Measurements from ENCODE around the gene ANO8.

Gene ANO8

DNA sequence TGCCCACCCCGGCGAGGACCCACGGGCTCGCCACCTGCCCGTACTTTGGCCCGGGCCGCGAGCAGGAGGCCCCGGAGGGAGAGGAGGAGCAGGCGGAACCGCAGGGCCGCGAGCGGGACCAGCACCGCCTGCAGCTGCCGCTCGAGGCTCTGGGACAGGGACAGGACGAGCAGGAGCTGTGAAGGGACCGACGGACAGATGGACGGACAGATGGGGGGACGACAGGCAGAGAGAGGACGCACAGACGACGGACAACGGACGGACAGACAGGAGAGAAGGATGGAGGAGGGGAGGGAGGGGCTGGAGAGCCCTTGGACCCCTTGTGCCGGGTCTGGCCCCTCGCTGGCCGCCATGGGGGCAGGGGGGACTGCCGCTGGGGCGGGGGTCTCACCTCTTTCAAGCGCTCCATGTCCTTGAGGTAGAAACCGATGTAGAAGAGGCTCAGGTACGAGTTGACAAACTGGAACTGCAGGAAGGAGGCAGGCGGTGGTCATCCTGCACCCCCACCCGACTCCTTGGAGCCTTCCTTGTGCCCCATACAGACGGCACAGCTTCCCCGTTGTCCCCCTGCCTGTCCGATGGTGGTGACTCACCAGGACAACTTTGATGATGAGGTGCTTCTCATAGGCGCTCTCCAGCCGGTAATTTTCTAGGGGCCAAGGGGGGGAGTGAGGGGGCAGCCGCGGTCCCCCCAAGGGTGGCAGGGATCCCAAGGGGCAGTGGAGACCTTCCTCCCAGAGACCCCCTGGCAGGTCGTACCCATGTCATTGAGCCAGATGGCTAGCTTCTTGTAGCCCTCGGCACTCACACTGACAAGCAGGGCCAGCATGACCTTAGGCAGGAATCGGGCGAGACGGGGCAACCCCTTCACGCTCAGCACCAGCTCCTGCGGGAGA, 5.0 kb downstream of the ANO8 start:
- no peak overlapping the region for H3K4me3 ChIP-seq (ENCODE audit: low read depth, low read length)
- no peak for DNase-seq (ENCODE audit: low read depth, low spot score)
- in situ Hi-C loops (cut with HindIII; ENCODE audit: low sequenced_read_pairs), result no loop called here
- TF ChIP-seq, protein P1, sequence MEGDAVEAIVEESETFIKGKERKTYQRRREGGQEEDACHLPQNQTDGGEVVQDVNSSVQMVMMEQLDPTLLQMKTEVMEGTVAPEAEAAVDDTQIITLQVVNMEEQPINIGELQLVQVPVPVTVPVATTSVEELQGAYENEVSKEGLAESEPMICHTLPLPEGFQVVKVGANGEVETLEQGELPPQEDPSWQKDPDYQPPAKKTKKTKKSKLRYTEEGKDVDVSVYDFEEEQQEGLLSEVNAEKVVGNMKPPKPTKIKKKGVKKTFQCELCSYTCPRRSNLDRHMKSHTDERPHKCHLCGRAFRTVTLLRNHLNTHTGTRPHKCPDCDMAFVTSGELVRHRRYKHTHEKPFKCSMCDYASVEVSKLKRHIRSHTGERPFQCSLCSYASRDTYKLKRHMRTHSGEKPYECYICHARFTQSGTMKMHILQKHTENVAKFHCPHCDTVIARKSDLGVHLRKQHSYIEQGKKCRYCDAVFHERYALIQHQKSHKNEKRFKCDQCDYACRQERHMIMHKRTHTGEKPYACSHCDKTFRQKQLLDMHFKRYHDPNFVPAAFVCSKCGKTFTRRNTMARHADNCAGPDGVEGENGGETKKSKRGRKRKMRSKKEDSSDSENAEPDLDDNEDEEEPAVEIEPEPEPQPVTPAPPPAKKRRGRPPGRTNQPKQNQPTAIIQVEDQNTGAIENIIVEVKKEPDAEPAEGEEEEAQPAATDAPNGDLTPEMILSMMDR (IDR thresholded peaks at IDR 0.05; ENCODE audit: low read depth, low read length), result no peak

DNA sequence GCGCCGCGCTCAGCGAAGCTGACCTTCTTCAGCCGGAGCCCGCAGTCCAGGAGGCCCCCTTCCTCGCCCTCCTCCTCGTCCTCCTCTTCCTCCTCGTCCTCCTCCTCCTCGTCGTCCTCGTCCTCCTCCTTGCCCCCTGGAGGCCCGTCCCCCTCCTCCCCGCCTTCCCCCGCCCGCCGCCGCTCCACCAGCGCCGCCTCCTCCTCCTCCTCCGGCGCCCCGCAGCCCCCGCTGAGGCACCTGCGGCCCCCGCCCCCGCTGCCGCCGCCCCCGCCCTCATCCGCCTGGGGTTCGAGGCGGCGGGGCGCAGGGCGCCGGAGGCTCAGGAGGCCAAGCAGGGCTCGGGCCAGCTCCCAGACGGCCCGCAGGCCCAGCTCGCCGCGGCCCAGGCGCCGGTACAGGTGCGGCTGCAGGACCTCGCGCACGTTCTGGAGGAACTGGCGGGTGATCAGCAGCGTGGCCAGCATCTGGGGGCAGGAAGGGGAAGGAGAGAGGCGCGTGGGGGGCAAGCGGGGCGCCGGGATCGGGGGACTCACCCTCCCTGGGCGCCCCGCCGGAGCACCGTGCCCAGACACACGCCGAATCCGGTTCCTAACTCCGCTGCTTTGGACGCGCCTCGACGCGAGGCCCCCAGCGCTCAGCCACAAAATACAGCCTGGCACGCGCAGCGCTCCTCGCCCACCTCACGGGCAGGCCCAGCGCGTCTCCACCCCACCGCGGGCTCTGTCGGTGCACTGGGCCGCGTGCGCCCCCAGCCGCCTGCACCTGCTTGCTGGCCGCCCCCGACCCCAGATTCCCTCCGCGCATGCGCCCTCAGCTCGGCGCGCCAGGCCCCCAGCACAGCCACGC, 5.9 kb downstream of the ANO8 start:
- H3K4me3 ChIP-seq (ENCODE audit: low read depth, low read length), result no peak overlapping the region
- in situ Hi-C loops (cut with HindIII; ENCODE audit: low sequenced_read_pairs), result no loop called here
- TF ChIP-seq, protein P1 (IDR thresholded peaks at IDR 0.05; ENCODE audit: low read depth, low read length), result no peak
- DNase-seq (ENCODE audit: low read depth, low spot score), result no peak

DNA sequence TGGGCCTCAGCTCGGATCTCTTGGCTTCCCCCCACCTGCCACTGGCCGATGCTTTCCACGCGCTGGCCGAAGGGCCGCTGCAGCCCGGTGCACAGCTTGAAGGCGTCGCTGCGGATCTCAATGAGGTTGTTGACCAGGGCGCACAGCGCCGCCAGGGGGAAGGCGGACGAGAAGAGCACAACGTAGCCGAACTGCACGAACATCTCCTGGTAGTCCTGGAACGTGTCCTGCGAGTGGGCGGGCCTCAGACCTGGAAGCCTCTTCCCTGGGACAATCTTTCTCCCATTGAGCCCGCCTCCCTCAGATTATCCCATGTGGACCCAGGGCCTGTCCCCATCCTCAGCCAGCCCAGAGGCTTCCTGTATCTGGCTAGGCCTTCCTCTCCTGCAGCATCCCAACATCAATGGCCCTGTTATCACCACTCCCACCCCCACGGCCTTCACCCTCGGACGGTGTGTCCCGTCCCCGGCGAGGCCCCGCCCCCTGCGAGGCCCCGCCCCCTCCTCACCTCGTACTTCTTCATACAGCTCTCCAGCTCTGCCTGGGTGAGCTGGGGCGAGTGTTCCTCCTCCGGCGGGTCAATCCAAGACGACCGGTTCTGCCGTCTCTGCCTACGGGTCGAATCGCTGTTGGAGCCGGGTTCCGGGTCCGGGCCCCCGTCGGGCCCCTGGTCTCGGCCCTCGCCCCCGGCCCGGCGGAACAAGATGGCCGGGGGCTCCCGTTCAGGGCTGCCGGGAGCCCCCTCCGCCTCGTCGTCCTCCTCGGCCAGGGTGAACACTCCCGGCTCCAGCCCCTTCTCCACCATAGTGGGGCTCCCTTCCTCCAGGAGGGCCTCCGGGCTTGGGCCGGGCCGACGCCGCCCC, 6.8 kb downstream of the ANO8 start:
- in situ Hi-C loops (cut with HindIII; ENCODE audit: low sequenced_read_pairs), result no loop called here
- no peak overlapping the region for H3K4me3 ChIP-seq (ENCODE audit: low read depth, low read length)
- no peak for DNase-seq (ENCODE audit: low read depth, low spot score)
- TF ChIP-seq, protein P1 (IDR thresholded peaks at IDR 0.05; ENCODE audit: low read depth, low read length), result peak; percentile 11

DNA sequence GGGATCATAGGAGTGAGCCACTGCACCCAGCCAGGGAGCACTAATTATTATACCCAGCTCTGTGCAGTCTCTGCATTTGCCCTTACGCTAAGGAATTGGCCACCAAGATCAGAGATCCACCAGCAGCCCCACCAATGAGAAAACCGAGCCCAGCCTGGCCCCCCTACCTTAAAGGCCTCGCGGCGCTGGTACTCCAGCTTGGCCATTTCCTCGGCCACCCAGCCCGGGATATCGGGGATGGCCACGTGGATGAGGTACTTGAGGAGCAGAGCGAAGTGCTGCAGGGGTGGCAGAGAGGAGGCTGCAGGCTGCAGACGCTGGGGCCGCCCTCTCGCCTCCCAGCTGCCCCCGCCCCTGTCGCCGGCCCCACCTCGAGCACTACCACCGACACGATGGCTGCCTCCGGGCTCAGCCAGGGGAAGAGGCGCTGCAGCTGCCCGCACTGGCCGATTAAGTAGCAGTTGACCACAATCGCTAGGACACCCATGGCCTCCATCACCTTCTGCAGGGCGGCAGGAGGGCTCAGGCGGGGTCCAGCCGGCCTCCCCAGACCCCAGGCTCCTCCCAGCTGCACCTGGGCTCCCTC, 7.5 kb downstream of the ANO8 start:
- in situ Hi-C loops (cut with HindIII; ENCODE audit: low sequenced_read_pairs), result no loop called here

DNA sequence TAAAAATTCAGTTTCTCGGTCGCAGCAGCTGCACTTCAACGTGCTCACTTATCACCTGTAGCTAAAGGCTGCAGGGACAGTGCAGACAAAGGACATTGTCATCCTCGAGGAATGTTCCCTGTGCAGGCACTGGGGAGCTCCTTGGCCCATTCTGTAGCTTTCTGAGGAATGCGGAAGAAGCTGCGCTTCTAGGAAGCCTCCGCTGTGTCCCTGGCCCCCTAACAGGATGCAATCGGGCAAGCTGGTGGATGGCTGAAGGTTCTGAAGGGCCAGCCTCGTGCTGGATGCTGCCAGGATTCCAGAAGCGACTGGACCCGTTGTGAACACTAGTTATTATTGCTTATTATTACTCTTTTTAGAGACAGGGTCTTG, 8.1 kb downstream of the ANO8 start:
- in situ Hi-C loops (cut with HindIII; ENCODE audit: low sequenced_read_pairs), result no loop called here
- TF ChIP-seq, protein P1 (IDR thresholded peaks at IDR 0.05; ENCODE audit: low read depth, low read length), result no peak
- no peak overlapping the region for H3K4me3 ChIP-seq (ENCODE audit: low read depth, low read length)
- DNase-seq (ENCODE audit: low read depth, low spot score), result no peak

More for the DNA sequence above, 7.5 kb downstream of the ANO8 start:
- DNase-seq (ENCODE audit: low read depth, low spot score), result no peak
- H3K4me3 ChIP-seq (ENCODE audit: low read depth, low read length), result no peak overlapping the region
- TF ChIP-seq, protein P1 (IDR thresholded peaks at IDR 0.05; ENCODE audit: low read depth, low read length), result no peak

Data from astrocyte of the spinal cord (primary cell).